Muscle of leg (tissue), 11 donors: ENCODE results near the gene GNG3. TPM values are rescaled to one million over a fixed set of nuclear protein-coding genes. Genes with fewer than 3 reads are reported as not detected.

ENCODE experiments used
- DNase-seq: peaks from one replicate; pipeline ENCODE4 v3.0.0; 2013
- H3K27ac ChIP-seq: one replicate; pipeline ENCODE4 v1.5.1; 2013; ENCODE audit warnings: mild to moderate bottlenecking, low read length, control low read depth
- H3K27me3 ChIP-seq: one replicate; pipeline ENCODE4 v1.6.1; 2013; ENCODE audit warnings: low read length; ENCODE audit not compliant: control insufficient read depth, insufficient read depth
- H3K36me3 ChIP-seq: one replicate; pipeline ENCODE4 v1.6.1; 2013; ENCODE audit warnings: low read length; ENCODE audit not compliant: control insufficient read depth, insufficient read depth
- H3K4me1 ChIP-seq: one replicate; pipeline ENCODE4 v1.6.1; 2013; ENCODE audit warnings: low read length; ENCODE audit not compliant: control insufficient read depth, insufficient read depth
- H3K4me3 ChIP-seq: one replicate; pipeline ENCODE4 v1.5.1; 2013; ENCODE audit warnings: low read length, control low read depth
- H3K9me3 ChIP-seq: replicated peaks from 2 replicates; pipeline ENCODE4 v1.6.1; 2013; ENCODE audit warnings: low read depth, low read length; ENCODE audit not compliant: control insufficient read depth
- WGBS: methylation state at CpG from one replicate; pipeline ENCODE4 v1.1.5; 2013; ENCODE audit warnings: missing lambda C conversion rate; ENCODE audit not compliant: insufficient coverage; 5-methylcytosine and 5-hydroxymethylcytosine counted together
- polyA plus RNA-seq, 8 donors: library from polyadenylated mRNA; unstranded; fragments of 120-200 nt; gene quantifications; one replicate each; pipeline versions ENCODE4 v1.2.1 to v1.2.3, GENCODE V29; 2013; ENCODE audit warnings: inconsistent platforms in 1 of 8, low replicate concordance in 1 of 8; ENCODE audit not compliant: insufficient read length in 8 of 8, insufficient read depth in 1 of 8
- total RNA-seq: library from RNA; stranded (reverse); fragments of 120-200 nt; gene quantifications from one replicate; pipeline ENCODE4 v1.2.4, GENCODE V29; 2013

GNG3 gene
- total and polyA plus RNA-seq, 9 donors = 0.28 to 1.5 (median 0.48) TPM; not detected in 1

DNA sequence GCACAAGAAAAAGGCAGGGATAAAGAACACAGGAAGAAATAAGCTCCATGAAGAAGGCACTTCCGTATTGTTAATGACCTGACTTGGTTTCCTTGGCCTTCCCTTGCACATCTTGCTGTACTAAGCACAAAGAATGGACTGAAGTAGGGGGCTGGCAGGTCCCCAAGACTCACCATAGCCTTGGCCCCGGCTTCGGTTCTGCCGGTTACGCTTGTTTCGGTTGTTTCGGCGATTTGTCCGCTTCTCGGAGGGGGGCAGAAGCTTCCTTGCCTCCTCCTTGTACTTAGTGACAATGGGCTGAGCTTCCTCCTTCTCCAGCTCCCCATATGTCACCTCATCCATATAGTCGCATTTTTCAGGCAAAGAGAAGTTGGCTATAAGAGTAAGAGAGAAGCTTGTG lies 9.3 kb downstream of the GNG3 start:
- Histone ChIP-seq H3K27ac (no peak overlapping the region), H3K4me1 (no peaks in the 10 kb centered on the region), H3K9me3 (no peaks in the 10 kb centered on the region), H3K4me3 (no peak overlapping the region), H3K36me3 (peaks cover 88% of the 10 kb centered on the region), H3K27me3 (no peaks in the 10 kb centered on the region)
- 92% methylated on average over 9 of the region's 11 CpGs for WGBS
- no peak for DNase-seq

DNA sequence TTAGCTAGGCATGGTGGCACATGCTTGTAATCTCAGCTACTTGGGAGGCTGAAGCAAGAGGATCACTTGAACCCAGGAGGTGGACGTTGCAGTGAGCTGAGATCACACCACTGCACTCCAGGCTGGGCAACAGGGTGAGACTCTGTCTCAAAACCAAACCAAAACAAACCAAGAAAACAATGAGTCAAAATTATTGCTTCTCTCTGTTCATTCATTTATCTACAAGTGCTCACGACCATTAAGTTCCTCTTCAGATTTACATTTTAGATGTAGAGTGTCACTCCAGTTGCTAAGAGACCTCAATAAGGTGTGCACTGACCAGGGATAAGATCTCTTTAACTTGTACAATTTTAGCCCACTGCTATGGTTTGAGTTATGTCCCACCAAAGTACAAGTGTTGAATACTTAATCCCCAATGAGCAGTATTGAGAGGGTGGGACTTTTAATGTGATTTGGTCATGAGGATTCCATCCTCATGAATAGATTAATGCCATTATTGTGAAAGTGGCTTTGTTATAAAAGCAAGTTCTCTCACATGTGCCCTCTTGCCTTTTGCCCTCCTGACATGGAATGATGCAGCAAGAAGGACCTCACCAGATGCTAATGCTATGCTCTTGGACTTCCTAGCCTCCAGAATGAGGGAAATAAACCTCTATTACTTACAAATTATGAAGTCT lies 12.0 kb downstream of the GNG3 start:
- H3K4me1 ChIP-seq = peaks cover 3% of the 10 kb centered on the region
- H3K27me3 ChIP-seq = no peaks in the 10 kb centered on the region
- no peak overlapping the region for H3K27ac ChIP-seq
- WGBS = no CpG with 5 or more reads among the region's 2 CpGs
- no peak for DNase-seq
- no peak overlapping the region for H3K4me3 ChIP-seq
- H3K9me3 ChIP-seq = no peaks in the 10 kb centered on the region
- peaks cover 87% of the 10 kb centered on the region for H3K36me3 ChIP-seq

DNA sequence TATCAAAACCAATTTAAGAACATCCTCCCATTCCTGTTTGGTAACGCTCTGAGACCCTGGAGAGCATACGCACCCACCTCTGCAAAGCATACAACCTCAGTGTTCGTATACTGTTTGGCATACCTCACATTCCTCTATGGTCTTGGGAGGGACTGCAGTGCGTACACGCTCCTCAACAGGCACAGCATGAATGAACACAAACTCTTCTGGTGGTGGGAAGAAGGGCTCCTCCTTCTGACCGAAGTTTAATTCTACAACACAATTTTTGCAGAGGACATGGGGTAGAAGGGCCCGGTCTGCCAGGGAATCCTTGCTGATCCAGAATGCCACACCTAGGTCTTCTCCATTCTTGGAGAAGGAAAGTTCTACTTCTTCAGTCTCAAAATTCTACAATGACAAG lies 14.5 kb downstream of the GNG3 start:
- no peaks in the 10 kb centered on the region for H3K27me3 ChIP-seq
- 70% methylated on average over 2 of the region's 7 CpGs for WGBS
- no peaks in the 10 kb centered on the region for H3K9me3 ChIP-seq
- no peak overlapping the region for H3K4me3 ChIP-seq
- H3K36me3 ChIP-seq = peaks cover 66% of the 10 kb centered on the region
- H3K4me1 ChIP-seq = peaks cover 10% of the 10 kb centered on the region
- H3K27ac ChIP-seq = no peak overlapping the region
- no peak for DNase-seq

DNA sequence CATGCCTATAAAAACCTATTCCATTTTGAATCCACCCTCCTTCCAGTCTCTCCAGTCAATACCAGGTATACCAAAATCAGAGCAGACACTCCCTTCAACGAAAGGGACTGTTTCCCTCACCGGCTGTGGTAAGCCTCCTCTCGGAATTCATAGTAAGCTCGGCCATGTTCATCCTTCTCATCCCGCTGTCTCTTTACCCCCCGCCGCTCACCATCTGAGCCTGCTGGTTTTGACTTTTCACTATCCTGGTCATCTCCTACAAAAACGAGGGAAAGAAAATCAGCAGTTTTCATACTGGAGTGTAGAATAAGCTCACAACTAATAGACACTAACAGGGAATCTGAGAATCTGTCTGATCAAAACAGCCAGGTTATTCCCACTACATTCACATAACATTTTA lies 16.7 kb downstream of the GNG3 start:
- no peak for DNase-seq
- peaks cover 15% of the 10 kb centered on the region for H3K4me1 ChIP-seq
- no peaks in the 10 kb centered on the region for H3K9me3 ChIP-seq
- H3K27ac ChIP-seq = no peak overlapping the region
- no peak overlapping the region for H3K4me3 ChIP-seq
- H3K36me3 ChIP-seq = peaks cover 49% of the 10 kb centered on the region
- H3K27me3 ChIP-seq = no peaks in the 10 kb centered on the region
- 58% methylated on average over 7 of the region's 8 CpGs for WGBS

DNA sequence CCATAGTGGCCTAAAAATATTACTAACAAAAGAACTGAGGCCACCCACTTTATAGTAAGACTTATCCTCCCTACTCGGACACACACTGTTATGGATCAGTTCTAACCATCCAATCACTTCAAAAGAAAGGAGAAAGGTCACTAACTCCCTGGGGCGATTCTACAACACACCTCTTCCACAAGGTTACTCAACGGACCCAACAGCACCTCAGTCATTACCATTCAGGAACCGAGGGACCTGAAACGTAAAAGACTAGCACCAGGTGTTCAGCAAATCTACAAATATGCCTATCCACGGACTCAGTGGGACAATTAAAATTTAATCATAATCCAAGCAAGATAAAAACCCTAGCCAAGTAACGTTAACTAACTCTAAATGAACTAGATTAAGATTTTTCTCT lies 18.2 kb downstream of the GNG3 start:
- Histone ChIP-seq H3K27me3 (no peaks in the 10 kb centered on the region), H3K27ac (peak overlapping the region; percentile 40), H3K4me1 (peaks cover 26% of the 10 kb centered on the region), H3K4me3 (peak overlapping the region; percentile 84), H3K9me3 (no peaks in the 10 kb centered on the region), H3K36me3 (peaks cover 39% of the 10 kb centered on the region)
- WGBS = 4% methylated on average over 4 of the region's 7 CpGs
- DNase-seq = no peak

DNA sequence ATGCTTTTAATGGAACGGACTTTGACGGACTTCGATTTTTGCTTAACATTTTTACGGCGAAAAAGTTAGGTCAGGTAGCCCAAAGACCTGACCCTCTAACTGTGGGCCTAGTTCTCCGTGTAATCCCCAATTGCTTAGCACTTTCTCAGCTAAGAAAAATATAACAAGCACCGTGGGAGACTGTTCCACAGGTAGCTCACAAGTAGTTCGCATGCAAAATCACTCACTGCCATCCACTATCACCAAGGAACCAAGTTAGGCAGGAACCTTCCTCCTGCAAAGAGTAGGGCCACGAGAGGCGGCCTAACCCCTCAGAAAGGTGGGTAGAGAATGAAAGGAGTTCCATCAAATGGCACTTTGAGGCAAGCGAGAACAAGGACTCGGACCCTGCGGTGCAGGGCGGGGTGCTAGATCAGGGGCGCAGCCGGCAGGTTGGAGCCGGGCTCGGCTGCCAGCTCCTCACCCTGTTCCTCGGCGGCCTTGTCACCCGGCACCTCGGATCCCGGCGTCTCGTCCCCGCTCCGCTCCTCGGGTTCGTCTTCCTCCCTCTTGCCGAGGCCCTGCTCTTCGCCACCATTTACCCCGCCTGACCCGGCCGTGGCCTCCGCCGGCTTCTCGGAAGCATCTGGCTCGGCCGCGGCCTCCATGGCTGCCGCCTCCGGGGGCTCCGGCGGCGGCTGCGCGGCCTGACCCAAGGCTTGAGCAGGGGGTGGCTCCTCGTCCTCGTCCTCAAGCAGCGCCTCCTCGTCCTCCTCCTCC lies 18.9 kb downstream of the GNG3 start:
- H3K4me3 ChIP-seq = peak overlapping the region; percentile 84
- WGBS = under 1% methylated on average over 49 of the region's 51 CpGs

DNA sequence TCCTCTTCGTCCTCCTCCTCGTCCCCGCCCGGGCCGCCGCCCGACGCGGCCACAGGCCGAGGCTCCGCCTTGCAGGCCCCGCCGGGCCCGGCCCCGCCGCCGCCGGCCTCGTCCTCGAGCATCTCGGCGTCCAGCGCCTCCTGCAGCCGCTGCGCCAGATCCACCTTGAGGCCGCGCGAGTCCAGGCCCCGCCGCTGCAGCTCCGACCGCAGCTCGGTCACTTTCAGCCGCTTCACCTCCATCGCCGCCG lies 19.4 kb downstream of the GNG3 start:
- Histone ChIP-seq H3K4me1 (peaks cover 29% of the 10 kb centered on the region), H3K36me3 (peaks cover 33% of the 10 kb centered on the region)
- no peak for DNase-seq

More for the DNA sequence above, 18.9 kb downstream of the GNG3 start:
- H3K27ac ChIP-seq = peak overlapping the region; percentile 99
- no peaks in the 10 kb centered on the region for H3K27me3 ChIP-seq
- H3K9me3 ChIP-seq = no peaks in the 10 kb centered on the region
- H3K4me1 ChIP-seq = peaks cover 29% of the 10 kb centered on the region
- peaks cover 36% of the 10 kb centered on the region for H3K36me3 ChIP-seq
- DNase-seq = no peak

GRCh38 chr11:62727165-62727871 lies 19.8 kb downstream of the GNG3 start, which contains the start of gene HNRNPUL2:
TSS of gene HNRNPUL2 (minus strand) at chr11:62727457. CDS start at chr11:62727156, 301 bp downstream.
- Histone ChIP-seq H3K36me3 (peaks cover 28% of the 10 kb centered on the region), H3K4me3 (peak within 1 kb of the TSS; percentile 84), H3K4me1 (peaks cover 29% of the 10 kb centered on the region), H3K27ac (peak within 1 kb of the TSS; percentile 99), H3K27me3 (no peaks in the 10 kb centered on the region), H3K9me3 (no peaks in the 10 kb centered on the region)
- 0% methylated on average over 71 of the region's 72 CpGs for WGBS
- peak; percentile 100 for DNase-seq

More for the DNA sequence above, 19.4 kb downstream of the GNG3 start:
- Histone ChIP-seq H3K4me3 (peak overlapping the region; percentile 84), H3K27me3 (no peaks in the 10 kb centered on the region), H3K27ac (peak overlapping the region; percentile 99), H3K9me3 (no peaks in the 10 kb centered on the region)
- 0% methylated on average over 37 of the region's 37 CpGs for WGBS

DNA sequence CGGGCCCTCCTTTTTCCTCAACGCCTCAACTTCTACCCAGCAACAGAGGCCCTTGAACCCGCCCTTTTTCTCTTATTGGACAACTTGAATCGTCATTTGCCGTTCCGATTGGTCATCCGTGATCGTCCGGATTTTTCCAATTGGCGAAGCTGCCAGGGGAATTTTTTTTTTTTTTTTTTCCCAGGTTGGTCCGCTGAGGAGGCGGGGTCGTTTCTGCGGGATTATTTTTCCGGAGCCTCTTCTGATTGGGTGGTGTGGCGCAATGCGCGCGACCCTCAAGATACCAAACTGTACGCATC lies 20.3 kb downstream of the GNG3 start:
- Histone ChIP-seq H3K9me3 (no peaks in the 10 kb centered on the region), H3K4me3 (peak overlapping the region; percentile 84), H3K27me3 (no peaks in the 10 kb centered on the region), H3K27ac (peak overlapping the region; percentile 99), H3K4me1 (peaks cover 29% of the 10 kb centered on the region), H3K36me3 (peaks cover 24% of the 10 kb centered on the region)
- WGBS = 0% methylated on average over 19 of the region's 20 CpGs
- DNase-seq = peak; percentile 100
